Measurements from ENCODE around the gene TSPAN4.

- TF ChIP-seq POLR2A (IDR thresholded peaks at IDR 0.05; ENCODE audit: low read length) = peak; percentile 46
- TF ChIP-seq GATA1 (IDR thresholded peaks at IDR 0.05; ENCODE audit: low read depth, low read length) = no peak
Measured at GRCh38 chr11:860234-861104, 17.8 kb downstream of the TSPAN4 start.
